NCI-H1436 (cell line): ENCODE data around the gene NELL1.

ENCODE experiments used
- DNase-seq: peaks from one replicate; lab custom pipeline; 2025; lab: John Stamatoyannopoulos, UW

NELL1 gene

GRCh38 chr11:21489416-21490115 is 820.2 kb downstream of the NELL1 start:
- DNase-seq: no peak

DNA sequence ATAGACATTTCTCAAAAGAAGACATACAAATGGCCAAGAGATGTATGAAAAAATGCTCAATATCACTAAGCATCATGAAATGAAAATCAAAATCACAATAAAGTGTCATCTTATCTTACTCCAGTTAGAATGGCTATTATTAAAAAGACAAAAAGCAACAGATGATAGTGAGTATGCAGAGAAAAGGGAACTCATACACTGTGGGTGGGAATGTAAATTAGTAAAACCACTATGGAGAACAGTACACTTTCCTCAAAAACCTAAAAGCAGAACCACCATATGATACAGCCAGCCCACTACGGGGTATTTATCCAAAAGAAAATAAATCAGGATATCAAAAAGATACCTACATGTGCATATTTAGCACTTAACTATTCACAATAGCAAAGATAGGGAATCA is 823.5 kb downstream of the NELL1 start:
- DNase-seq: no peak

- no peak for DNase-seq
Measured at GRCh38 chr11:21494946-21495345, 825.6 kb downstream of the NELL1 start.

DNA sequence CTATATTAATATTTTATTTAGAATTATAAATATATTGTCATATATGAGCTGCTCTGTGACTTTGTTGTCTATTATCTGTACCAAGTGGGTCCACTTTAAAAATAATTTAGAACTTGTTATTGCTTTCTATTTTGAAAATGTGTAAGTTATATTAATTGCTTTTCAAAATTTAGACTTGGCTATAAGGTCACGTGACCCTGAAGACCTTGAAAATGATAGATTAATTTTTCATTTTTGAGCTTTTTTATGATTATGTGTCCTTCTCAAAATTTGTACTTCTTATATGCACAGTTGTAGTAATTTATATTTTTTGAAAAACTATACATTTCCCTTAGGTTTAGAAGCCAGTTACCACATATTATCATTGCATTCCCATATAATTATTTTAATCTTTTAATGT is 826.5 kb downstream of the NELL1 start:
- DNase-seq: no peak

- DNase-seq: no peak
Measured at GRCh38 chr11:21501245-21501644, 831.9 kb downstream of the NELL1 start.

DNA sequence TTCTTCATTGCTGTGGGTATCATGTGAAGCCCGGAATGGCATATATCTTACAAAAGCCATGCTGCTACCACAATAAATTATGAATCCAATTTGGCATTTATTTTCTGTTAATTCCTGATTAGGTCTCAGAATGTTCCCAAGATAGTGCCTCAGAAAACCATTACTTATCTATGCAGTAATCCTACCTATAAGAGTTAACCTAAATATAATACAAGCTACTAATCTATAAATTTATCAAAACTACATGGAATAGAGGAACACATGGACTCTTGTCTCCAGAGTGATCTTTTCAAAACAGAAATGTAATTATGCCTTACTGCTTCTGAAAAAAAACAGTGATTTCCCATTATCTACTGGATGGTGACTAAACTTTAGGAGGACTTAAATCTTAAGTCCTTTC is 835.7 kb downstream of the NELL1 start:
- DNase-seq: no peak

DNA sequence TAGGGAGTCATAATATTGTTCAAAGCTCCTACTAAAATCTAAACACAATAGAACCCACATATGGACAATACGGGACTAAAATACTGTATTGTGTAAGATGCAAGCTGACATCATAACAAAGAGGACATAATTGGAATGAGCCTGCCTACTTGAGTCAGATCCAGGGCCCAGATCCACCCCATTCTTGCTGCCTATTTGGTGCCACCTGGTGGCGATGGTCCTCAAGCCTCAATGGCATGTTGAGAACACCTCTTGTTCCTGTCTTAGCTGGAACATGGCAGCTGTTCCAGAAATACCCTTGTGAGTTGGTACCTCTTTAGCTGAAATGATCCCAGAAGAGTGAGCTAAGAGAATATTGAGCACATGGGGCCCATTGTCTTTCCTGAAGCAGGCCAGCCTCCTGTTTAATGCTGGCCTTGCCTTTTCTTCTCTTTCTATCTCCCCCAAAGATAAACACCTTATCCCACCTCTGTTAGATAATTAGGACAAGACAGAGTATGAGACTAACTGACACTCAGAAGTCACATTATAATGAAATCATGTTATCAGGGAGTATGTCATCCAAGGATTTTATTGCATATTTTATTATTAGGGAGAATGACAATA is 842.6 kb downstream of the NELL1 start:
- peak; percentile 60 for DNase-seq

GRCh38 chr11:21514316-21514715 is 844.9 kb downstream of the NELL1 start:
- no peak for DNase-seq

DNA sequence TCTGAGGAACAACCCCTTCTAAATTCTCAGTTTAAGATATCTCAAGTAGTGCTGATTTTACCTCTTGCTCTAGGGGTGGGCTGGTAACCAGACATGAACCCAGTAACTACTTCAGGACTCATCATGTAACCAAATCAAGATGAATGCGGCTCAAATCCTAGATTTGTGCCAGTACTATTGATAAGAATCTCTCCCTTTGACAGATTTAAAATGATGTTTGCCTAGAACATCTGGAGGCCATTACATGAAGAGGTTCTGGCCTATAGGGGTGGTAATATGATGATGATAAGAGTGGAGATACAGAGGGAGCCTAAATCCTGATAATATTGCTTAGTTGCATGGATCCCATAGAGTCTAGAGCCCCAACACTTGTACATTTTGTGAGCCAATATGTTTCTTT is 850.9 kb downstream of the NELL1 start:
- DNase-seq: no peak

DNA sequence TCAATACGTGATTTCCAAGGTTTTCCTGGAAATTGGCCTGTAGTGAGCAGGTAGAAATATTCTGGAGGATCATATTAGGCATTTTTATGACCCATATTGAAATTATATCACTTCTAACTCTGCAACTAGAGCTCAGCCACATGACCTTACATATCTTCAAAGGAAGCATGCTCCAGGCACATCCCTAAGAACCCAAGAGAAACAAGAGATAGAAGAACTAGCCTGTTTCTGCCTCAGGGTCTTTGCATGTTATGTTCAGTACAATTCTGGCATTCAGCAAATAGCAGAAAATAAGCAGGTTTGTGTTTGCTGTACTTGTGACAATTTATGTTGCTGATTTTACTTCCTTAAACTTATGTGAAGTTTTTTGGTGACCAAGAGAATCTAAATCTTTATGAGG is 859.8 kb downstream of the NELL1 start:
- no peak for DNase-seq

DNA sequence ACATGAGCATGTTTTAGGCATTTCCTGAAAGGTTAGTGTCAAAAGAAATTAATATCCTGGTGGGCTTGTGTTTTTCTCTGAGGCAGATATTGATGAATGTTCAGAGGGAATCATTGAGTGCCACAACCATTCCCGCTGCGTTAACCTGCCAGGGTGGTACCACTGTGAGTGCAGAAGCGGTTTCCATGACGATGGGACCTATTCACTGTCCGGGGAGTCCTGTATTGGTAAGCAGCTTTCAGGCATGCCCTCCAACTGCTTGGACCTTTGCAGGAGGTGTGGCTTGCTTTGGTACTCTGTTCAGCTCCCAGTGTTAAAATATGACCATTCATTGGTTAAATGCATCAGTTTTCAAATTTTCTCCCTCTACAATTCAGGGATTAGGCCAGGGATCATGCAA is 864.9 kb downstream of the NELL1 start:
- no peak for DNase-seq

DNA sequence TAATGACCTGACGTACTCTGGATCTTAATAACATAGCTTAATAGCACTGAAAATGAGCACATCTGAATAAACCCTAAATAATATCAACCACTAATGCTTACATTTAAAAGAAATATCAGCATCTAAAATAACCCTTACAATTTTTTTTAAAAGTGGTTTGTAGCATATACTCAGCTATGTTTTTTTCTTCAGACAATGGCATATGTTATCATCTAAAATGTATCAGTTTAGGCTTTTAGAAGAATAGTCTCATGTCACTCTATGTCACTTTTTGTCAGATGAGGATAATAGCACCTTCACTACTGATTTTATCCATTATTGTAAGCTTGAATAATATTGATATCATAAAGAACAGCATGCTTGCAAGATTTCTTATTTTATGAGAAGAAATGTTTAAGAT is 868.6 kb downstream of the NELL1 start:
- no peak for DNase-seq

GRCh38 chr11:21541187-21541751 is 871.9 kb downstream of the NELL1 start:
- DNase-seq: no peak

- no peak for DNase-seq
Measured at GRCh38 chr11:21543901-21544300, 874.5 kb downstream of the NELL1 start.

- DNase-seq: no peak
Measured at GRCh38 chr11:21545699-21546098, 876.3 kb downstream of the NELL1 start.

DNA sequence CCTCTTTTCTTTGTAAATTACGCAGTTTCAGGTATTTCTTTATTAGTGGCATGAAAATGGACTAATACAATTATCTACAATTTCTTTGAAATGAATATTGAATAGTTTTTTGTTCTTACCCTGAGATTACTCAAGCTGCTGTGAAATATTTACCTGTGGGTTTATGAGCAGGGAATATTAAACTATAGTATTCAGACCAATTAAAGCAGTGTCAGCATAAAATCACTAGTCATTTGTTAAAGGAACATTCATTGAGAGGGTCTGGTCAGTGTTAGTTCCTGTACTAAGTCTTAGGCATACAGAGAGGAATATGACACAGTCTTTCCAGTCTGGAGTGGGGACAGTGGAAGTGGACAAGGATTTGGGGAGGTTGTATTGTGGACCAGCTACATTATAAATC is 877.3 kb downstream of the NELL1 start:
- DNase-seq: no peak

DNA sequence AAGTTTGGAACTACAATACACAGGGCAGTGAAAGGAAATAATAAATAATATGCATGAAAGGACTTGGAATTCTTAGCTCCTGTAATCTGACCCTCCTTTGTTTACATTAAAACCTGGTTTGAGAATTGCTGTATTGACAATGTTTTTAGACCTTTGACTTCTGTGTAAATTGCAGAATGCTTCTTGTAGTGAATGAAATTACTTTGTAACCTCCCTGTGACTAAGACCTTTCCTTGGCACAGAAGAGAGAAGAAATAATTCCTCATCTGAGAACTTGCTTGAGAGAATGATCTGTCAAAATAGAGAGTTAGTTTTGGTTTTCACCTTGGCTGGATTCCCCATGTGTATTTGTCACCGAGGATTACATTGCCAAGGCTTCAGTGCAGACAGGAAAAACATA is 883.5 kb downstream of the NELL1 start:
- DNase-seq: no peak

GRCh38 chr11:21553795-21554194 is 884.4 kb downstream of the NELL1 start:
- DNase-seq: no peak

- DNase-seq: no peak
Measured at GRCh38 chr11:21554284-21554683, 884.9 kb downstream of the NELL1 start.

GRCh38 chr11:21556926-21557325 is 887.5 kb downstream of the NELL1 start:
- DNase-seq: no peak

- DNase-seq: no peak
Measured at GRCh38 chr11:21560466-21560975, 891.1 kb downstream of the NELL1 start.

DNA sequence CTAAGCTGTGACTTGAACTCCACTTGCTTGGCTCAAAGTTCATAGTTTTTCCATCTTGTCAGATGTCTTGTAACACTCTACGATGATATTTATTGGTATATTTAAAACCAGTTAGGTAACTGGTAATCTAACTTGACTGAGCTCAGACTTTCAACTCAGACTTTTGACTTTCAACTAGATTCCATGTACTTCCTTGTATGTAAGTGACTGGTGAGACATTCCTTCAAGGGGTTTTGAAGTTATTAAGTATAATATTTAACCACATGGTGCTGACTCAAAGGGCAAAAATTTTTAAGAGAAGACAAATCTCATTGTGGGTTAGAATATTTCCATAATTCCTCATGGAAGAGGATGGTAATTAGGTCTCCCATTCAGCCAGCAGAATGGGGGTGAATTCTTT is 892.2 kb downstream of the NELL1 start:
- DNase-seq: no peak

GRCh38 chr11:21564095-21564494 is 894.7 kb downstream of the NELL1 start:
- DNase-seq: no peak
